Activated CD4-positive, alpha-beta T cell treated with anti-CD3 and anti-CD28 coated beads for 48 hours (primary cell): Measurements from ENCODE around the gene LRFN4.

ENCODE experiments used
- DNase-seq: peaks from one replicate; pipeline ENCODE4 v3.0.0-alpha.2; 2020

The LRFN4 gene

DNA sequence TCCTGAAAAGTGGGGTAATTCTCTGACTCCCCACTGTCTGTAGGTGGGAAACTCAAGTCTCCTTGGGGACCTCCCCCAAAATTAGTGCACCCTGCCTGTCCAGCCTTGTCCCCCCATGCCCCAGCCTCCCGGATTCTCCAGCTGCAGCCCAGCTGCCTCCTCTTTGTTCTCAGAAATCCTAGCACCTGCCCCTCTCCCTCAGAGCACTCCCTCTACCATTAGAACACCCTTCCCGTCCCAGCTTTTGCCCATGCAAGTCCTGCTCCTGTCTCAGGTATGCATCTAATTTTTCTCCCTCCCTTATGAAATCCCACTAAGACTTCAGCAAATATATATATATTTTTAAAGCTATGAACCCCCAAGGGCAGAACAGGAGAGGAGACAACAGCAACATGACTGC is 37.3 kb downstream of the LRFN4 start:
- no peak for DNase-seq

GRCh38 chr11:66901964-66902390 is 45.1 kb downstream of the LRFN4 start:
- no peak for DNase-seq

- DNase-seq, result no peak
Measured at GRCh38 chr11:66902486-66903177, 45.8 kb downstream of the LRFN4 start.

DNA sequence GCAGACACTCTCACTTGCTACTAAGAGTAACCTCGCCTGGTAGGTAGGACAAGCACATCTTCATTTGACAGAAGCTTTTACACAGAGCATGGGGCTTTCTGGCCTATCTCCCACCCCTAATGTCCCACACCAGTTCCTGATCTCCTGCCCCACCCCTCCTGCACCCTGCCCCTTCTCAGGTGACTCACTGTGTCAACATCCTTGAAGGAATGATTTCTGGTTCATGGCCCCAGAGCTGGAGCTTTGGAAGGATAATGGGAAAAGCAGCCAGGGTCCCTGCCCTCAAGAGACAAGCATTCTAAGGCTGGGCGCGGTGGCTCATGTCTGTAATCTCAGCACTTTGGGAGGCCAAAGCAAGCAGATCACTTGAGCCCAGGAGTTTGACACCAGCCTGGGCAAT is 47.2 kb downstream of the LRFN4 start:
- no peak for DNase-seq

- DNase-seq, result no peak
Measured at GRCh38 chr11:66904561-66904960, 47.7 kb downstream of the LRFN4 start.

GRCh38 chr11:66904981-66905521 is 48.2 kb downstream of the LRFN4 start:
- no peak for DNase-seq

- DNase-seq, result no peak
Measured at GRCh38 chr11:66905631-66906030, 48.8 kb downstream of the LRFN4 start.

GRCh38 chr11:66906061-66906733 is 49.3 kb downstream of the LRFN4 start:
- no peak for DNase-seq

DNA sequence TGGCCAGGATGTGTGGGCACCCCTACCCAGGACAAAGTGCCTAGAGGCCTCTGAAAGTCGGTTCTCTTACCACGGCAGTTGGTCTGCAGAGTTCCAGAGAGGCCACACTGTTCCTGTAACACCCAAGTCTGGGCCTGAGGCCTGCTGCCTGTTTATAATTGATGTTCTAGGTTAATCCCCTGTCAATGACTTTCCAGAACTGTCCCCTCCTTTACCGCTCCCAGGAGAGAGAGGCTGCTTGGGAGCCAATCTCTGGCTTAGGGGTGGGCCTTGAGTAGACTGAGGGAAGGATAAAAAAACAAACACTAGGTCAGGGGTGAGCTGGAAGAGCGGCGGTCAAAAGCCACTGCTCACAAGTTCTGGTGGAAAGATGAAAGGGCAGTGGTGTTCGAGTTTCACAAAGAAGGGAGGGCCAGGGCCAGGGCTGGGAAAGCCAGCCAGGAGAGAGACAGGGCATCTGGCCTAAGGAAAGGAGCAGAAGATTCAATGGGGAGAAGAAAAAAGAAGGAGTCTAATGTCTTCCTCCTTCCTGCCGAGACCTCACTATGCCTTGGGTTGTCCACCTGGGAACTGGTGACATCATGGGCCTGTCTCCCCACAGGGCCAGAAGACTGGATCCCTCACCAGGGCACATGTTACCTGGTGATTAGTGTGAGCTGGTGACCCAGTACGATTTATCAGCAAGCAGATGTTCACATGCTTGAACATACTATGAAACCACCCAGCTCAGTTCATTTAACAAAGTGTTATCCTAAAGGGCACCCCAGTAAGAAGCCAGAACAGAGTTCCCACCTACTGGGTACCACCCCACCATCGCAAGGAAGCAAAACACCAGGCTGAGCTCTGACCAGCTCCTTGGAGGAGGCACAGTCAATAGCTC is 51.1 kb downstream of the LRFN4 start:
- DNase-seq, result no peak

DNA sequence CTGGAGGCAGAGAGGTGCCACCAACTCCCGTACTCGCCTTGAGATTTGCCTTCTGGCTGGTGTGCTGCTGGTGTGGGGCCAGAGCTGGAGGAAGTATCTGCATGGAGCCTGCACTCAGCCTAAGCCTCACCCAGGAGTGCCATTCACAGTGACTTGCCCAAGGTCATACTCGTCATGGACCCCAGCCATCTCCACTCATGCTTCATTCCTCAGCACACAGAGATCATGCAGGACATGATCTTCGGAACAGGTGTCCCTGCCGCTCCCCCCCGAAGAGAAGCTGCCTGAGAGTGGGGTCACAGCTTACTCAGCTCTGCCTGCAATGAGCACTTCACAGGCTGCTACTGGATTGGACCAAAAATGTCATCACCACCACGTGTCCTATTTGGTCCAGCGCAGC is 52.3 kb downstream of the LRFN4 start:
- no peak for DNase-seq

DNA sequence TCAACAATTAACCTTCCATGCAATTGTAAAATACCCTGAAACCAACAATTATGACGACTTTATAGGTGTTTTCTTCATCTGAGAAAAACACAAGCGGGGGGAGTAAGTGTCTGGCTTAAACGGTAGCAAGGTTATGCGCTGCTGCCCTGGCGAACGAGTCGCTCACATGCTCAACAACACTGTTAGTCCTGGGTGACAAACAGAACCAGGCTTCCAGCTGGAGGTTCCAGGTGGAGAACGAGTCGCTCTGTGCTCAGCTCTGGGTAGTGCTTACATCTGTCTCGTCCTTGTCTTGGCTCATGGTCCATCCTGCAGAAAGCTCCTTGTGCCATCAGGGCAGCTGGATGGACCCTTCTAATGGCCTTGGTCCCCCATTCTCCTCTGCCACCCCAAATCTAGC is 53.2 kb downstream of the LRFN4 start:
- no peak for DNase-seq
